GM12873 (cell line): ENCODE data around the gene ITGB4.

ENCODE experiments used
- TF ChIP-seq, protein P1 (sequence below): IDR thresholded peaks from 2 replicates; pipeline ENCODE4 v1.5.1; 2012; ENCODE audit warnings: low read depth, mild to moderate bottlenecking, moderate library complexity, low read length, control low read depth; ENCODE audit not compliant: insufficient read depth; ENCODE audit errors: missing control alignments

Gene ITGB4

DNA sequence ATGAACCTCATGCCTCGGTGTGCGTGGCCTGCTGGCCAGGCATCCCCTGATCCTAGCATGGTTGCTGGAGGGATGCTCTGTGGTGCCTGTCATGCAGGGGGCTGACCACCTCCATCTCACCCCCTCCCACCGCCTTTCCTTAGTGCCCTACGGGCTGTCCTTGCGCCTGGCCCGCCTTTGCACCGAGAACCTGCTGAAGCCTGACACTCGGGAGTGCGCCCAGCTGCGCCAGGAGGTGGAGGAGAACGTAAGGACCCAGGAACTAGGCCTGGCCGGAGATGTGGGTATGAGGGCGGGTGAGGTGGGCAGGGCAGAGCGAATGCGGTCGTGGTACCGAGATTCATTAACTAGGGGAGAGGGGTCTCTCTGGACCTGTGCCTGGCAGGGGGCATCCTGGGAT lies 19.0 kb downstream of the ITGB4 start:
- TF ChIP-seq, protein P1, sequence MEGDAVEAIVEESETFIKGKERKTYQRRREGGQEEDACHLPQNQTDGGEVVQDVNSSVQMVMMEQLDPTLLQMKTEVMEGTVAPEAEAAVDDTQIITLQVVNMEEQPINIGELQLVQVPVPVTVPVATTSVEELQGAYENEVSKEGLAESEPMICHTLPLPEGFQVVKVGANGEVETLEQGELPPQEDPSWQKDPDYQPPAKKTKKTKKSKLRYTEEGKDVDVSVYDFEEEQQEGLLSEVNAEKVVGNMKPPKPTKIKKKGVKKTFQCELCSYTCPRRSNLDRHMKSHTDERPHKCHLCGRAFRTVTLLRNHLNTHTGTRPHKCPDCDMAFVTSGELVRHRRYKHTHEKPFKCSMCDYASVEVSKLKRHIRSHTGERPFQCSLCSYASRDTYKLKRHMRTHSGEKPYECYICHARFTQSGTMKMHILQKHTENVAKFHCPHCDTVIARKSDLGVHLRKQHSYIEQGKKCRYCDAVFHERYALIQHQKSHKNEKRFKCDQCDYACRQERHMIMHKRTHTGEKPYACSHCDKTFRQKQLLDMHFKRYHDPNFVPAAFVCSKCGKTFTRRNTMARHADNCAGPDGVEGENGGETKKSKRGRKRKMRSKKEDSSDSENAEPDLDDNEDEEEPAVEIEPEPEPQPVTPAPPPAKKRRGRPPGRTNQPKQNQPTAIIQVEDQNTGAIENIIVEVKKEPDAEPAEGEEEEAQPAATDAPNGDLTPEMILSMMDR = no peak

DNA sequence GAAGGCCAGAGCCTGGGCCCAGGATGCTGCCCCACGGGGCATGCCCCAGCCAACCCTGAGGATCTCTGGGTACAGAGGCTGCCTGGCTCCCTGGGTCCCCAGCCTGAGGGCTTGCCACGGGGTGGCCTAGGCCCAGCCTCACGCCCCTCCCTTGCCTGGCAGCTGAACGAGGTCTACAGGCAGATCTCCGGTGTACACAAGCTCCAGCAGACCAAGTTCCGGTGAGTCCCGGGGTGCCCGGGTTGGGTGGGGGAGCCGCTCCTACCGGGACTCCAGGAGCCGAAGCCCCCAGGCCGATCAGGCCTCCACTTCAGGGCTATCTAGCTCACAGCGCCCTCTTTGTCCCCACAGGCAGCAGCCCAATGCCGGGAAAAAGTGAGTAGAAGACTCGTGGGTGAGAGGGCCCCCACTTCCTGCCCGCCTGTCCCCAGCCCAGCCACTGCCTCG lies 19.4 kb downstream of the ITGB4 start:
- TF ChIP-seq, protein P1 = no peak

DNA sequence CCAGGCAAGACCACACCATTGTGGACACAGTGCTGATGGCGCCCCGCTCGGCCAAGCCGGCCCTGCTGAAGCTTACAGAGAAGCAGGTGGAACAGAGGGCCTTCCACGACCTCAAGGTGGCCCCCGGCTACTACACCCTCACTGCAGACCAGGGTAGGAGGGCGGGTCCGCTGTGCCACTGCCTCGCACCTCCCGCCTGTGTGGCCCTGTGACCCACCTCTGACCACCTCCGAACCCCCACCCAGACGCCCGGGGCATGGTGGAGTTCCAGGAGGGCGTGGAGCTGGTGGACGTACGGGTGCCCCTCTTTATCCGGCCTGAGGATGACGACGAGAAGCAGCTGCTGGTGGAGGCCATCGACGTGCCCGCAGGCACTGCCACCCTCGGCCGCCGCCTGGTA lies 21.1 kb downstream of the ITGB4 start:
- TF ChIP-seq, protein P1 = no peak

DNA sequence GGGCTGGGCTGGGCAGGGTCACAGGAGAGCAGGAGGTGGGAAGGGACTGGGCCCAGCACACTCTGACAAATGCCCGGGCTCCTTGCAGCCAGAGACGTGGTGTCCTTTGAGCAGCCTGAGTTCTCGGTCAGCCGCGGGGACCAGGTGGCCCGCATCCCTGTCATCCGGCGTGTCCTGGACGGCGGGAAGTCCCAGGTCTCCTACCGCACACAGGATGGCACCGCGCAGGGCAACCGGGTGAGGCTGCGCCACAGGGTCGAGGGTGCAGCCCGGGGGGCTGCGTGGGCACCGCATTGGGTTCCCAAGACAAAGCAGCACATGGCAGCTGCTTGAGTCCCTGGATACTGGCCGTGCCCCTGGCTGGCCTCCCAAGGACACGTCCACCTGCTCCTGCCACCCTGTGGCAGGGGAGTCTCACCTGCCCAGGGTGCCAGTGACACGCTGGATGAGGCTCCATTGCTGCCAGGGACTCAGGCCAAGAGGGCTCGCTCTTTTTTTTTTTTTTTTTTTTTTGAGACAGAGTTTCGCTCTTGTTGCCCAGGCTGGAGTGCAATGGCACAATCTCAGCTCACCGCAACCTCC lies 22.5 kb downstream of the ITGB4 start:
- TF ChIP-seq, protein P1 = no peak

DNA sequence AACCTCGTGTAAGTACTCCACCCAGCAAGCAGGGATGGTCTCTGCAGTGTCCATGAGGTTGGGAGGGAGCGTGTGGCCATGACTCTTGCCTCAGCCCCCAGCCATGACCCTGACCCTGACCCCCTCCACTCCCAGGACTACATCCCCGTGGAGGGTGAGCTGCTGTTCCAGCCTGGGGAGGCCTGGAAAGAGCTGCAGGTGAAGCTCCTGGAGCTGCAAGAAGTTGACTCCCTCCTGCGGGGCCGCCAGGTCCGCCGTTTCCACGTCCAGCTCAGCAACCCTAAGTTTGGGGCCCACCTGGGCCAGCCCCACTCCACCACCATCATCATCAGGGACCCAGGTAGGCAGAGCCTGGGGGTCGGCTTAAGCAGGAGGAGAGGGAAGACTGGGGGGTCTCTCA lies 27.4 kb downstream of the ITGB4 start:
- TF ChIP-seq, protein P1 = no peak

DNA sequence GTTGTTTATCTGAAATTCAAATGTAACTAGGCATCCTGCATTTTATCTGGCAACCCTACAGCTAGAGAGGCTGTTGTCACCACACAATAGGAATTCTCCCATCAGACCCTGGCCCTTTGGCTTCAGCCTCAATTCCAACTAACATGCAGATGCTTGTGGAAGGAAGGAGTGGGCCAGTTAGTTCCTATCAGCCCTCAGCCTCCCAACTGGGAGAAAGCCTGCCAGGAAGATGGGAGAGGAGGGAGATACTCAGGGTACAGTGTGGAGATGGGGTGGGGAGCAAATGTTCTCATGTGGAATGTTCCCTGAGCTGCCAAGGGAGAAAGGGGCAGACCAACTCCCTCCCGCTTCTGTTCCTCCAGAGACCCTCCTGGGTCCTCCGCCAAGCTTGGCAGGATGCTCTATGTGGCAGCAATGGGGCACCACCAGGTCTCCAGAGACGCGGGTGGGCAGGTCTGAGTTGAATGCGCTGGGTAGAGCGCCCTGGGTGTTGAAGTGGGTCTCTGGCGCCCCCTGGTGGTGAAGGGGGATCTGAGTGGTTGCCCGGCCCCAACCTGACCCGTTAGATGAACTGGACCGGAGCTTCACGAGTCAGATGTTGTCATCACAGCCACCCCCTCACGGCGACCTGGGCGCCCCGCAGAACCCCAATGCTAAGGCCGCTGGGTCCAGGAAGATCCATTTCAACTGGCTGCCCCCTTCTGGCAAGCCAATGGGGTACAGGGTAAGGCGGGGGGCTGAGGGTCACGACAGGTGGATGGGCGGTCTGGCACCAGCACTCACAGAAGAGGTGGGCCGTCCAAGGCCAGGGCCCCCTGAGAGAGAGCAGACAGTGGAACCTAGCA lies 28.5 kb downstream of the ITGB4 start:
- TF ChIP-seq, protein P1 = peak; percentile 93

DNA sequence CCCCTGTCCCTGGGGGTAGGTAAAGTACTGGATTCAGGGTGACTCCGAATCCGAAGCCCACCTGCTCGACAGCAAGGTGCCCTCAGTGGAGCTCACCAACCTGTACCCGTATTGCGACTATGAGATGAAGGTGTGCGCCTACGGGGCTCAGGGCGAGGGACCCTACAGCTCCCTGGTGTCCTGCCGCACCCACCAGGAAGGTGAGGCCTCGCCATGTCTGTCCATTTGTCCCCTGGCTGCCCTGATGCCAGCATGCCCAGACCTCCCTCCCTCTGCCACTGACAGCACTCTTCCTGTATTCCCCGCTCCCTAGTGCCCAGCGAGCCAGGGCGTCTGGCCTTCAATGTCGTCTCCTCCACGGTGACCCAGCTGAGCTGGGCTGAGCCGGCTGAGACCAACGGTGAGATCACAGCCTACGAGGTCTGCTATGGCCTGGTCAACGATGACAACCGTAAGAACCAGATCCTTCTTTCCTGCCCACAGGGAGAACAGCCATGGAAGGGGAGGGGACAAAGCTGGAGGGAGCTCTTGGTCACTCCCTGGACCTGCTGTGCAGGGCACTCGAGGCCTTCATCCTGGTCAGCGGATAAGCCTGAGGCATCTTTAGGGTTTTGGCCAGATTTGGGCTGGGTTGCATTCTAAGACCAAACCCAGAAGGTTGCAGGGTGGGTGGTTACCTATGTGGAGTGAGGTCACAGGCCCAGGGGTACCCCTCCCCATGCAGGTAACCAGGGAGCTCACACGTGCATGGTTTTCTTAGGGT lies 29.6 kb downstream of the ITGB4 start:
- TF ChIP-seq, protein P1 = no peak
